Measurements from ENCODE around the gene NEK10. TPM values are rescaled to one million over a fixed set of nuclear protein-coding genes. Genes with fewer than 3 reads are reported as not detected.

The NEK10 gene
- total RNA-seq, 1 experiment from 2014 or later, result 1.2 TPM

DNA sequence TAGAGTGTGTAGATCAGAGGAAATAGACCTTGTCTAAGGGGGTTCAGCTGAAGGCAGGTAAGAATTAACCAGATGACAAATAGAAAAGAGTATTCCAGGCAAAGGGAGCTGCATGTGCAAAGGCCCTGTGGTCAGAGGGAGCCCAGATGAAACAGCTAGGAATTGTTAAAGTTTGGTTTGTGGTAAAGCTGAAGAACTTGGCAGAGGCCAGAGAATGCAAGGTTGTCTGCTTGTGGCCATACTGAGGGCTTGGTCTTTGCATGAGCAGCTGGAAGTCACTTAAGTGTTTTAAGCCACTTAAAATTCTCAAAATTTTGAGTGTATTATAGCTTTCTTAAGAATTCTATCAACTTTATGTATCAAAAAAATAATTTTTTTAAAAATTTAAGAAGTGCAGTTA, 116.5 kb downstream of the NEK10 start:
- ChIA-PET RAD21 (ENCODE audit: low non-redundant PET in 1 of 2, low total read pairs in 2 of 2, uncharacterized antibody in 2 of 2, unreplicated experiment in 2 of 2) (interaction anchor here in 1 of 2 experiments (1.5 kb wide), 1 partner anchor 118 kb away, joined by 7 read pairs; no protein-coding TSS in a partner anchor), POLR2A (no interaction called here), CTCF (interaction anchor here (1.1 to 2.8 kb wide), 4 partner anchors 24 to 120 kb away, joined by 4 to 57 read pairs (median 8); no protein-coding TSS in a partner anchor)
- H3K4me1 ChIP-seq (ENCODE audit: control insufficient read depth in 1 of 2, insufficient read depth in 2 of 2, low read length in 2 of 2), result no peaks in the 10 kb centered on the region
- intact Hi-C loops (cut with micrococcal nuclease), result no loop called here
- H3K9me3 ChIP-seq (ENCODE audit: control insufficient read depth in 1 of 2, insufficient read depth in 1 of 2, low read depth in 1 of 2, low read length in 2 of 2), result no peaks in the 10 kb centered on the region
- H3K79me2 ChIP-seq (ENCODE audit: insufficient read depth, low read length), result no peaks in the 10 kb centered on the region
- H3K9ac ChIP-seq (ENCODE audit: low read length), result no peak overlapping the region
- H3K36me3 ChIP-seq (ENCODE audit: control insufficient read depth in 1 of 2, insufficient read depth in 2 of 2, low read length in 2 of 2), result no peaks in the 10 kb centered on the region
- H3K4me2 ChIP-seq (ENCODE audit: low read length), result no peak overlapping the region
- H3K27ac ChIP-seq (ENCODE audit: low read depth, low read length), result no peak overlapping the region
- TF ChIP-seq TCF7L2 (IDR thresholded peaks at IDR 0.05; ENCODE audit: borderline replicate concordance, extremely low read depth, insufficient read depth, insufficient read length), result no peak
- no peaks in the 10 kb centered on the region for H4K20me1 ChIP-seq (ENCODE audit: insufficient read depth)
- no peaks in the 10 kb centered on the region; the same call in 1 of the 2 replicates for H3K9me2 ChIP-seq (ENCODE audit: insufficient read depth)
- H3K27me3 ChIP-seq (ENCODE audit: insufficient read depth, low read length), result no peaks in the 10 kb centered on the region
- ATAC-seq, result no peak
- no TSS peak for BruUV-seq (replicated peaks)
- no peak overlapping the region for H2AFZ ChIP-seq (ENCODE audit: low read depth, low read length, poor library complexity, severe bottlenecking)
- DNase-seq (ENCODE audit: low read depth, low spot score), result no peak
- H3K4me3 ChIP-seq (replicated peaks in 1 of 2; ENCODE audit: low read depth in 1 of 2, low read length in 2 of 2), result no peak overlapping the region

GRCh38 chr3:27244374-27244773, 124.8 kb downstream of the NEK10 start:
- Histone ChIP-seq H3K79me2 (ENCODE audit: insufficient read depth, low read length) (no peaks in the 10 kb centered on the region), H2AFZ (ENCODE audit: low read depth, low read length, poor library complexity, severe bottlenecking) (no peak overlapping the region), H3K4me3 (replicated peaks in 1 of 2; ENCODE audit: low read depth in 1 of 2, low read length in 2 of 2) (no peak overlapping the region), H3K27me3 (ENCODE audit: insufficient read depth, low read length) (no peaks in the 10 kb centered on the region), H3K4me1 (ENCODE audit: control insufficient read depth in 1 of 2, insufficient read depth in 2 of 2, low read length in 2 of 2) (no peaks in the 10 kb centered on the region), H3K9me2 (ENCODE audit: insufficient read depth) (no peaks in the 10 kb centered on the region), H3K9me3 (ENCODE audit: control insufficient read depth in 1 of 2, insufficient read depth in 1 of 2, low read depth in 1 of 2, low read length in 2 of 2) (no peaks in the 10 kb centered on the region), H3K27ac (ENCODE audit: low read depth, low read length) (no peak overlapping the region), H4K20me1 (ENCODE audit: insufficient read depth) (no peaks in the 10 kb centered on the region), H3K4me2 (ENCODE audit: low read length) (no peak overlapping the region), H3K36me3 (ENCODE audit: control insufficient read depth in 1 of 2, insufficient read depth in 2 of 2, low read length in 2 of 2) (no peaks in the 10 kb centered on the region), H3K9ac (ENCODE audit: low read length) (no peak overlapping the region)
- ChIA-PET RAD21 (ENCODE audit: low non-redundant PET in 1 of 2, low total read pairs in 2 of 2, uncharacterized antibody in 2 of 2, unreplicated experiment in 2 of 2) (no interaction called here), CTCF (no interaction called here), POLR2A (no interaction called here)
- no TSS peak for BruUV-seq (replicated peaks)
- intact Hi-C loops (cut with micrococcal nuclease), result no loop called here
- ATAC-seq (peak; percentile 53; the same call in 1 of the 2 replicates), DNase-seq (ENCODE audit: low read depth, low spot score) (no peak)
- TF ChIP-seq POLR2AphosphoS5 (IDR thresholded peaks at IDR 0.05; ENCODE audit: low read depth, low read length), result no peak
- TF ChIP-seq CTCF (IDR thresholded peaks at IDR 0.05 in 2 of 3, conservative IDR thresholded peaks at IDR 0.05 in 1 of 3; ENCODE audit: borderline replicate concordance in 1 of 3, insufficient read depth in 1 of 3, low read depth in 2 of 3, low read length in 2 of 3), result peak in 1 of 3 experiments; percentile 30; a peak in 1 of 6 replicates
